GM12878 (cell line): ENCODE measurements around the gene CACNA1A.

Source experiments
- ATF7 ChIP-seq: fragments of 450-650 bp; IDR thresholded peaks from 2 replicates; pipeline ENCODE4 v1.6.1; 2016; ENCODE audit warnings: low read depth, mild to moderate bottlenecking
- BRCA1 ChIP-seq: IDR thresholded peaks from 2 replicates; pipeline ENCODE4 v1.6.1; 2011; ENCODE audit warnings: low read depth, low read length, improper control_type of control experiment
- FOS ChIP-seq: IDR thresholded peaks from 3 replicates; pipeline ENCODE4 v1.6.1; 2011; ENCODE audit warnings: borderline replicate concordance; ENCODE audit not compliant: insufficient read length; ENCODE audit errors: extremely low read depth
- FOXM1 ChIP-seq: IDR thresholded peaks from 2 replicates; pipeline ENCODE4 v1.6.1; 2012; ENCODE audit warnings: low read depth, mild to moderate bottlenecking, inconsistent platforms, low read length, moderate library complexity
- JUND ChIP-seq: IDR thresholded peaks from 2 replicates; pipeline ENCODE4 v1.6.1; 2012; ENCODE audit warnings: low read depth, mild to moderate bottlenecking, low read length, improper control_type of control experiment, moderate library complexity
- POLR2A ChIP-seq: IDR thresholded peaks from 2 replicates; pipeline ENCODE4 v1.6.1; 2011; ENCODE audit warnings: low read depth, mild to moderate bottlenecking, low read length
- SP1 ChIP-seq: IDR thresholded peaks from one replicate; pipeline ENCODE4 v1.6.1; 2011; ENCODE audit warnings: low read depth, low read length
- ZZZ3 ChIP-seq: IDR thresholded peaks from 2 replicates; pipeline ENCODE4 v1.6.1; 2011; ENCODE audit warnings: low read depth; ENCODE audit not compliant: control insufficient read depth, insufficient read length
- TF ChIP-seq, protein P1 (sequence below), 3 experiments: IDR thresholded peaks in 2 of 3; conservative IDR thresholded peaks in 1 of 3; 2 replicates each; pipeline ENCODE4 v1.5.1; 2011; ENCODE audit warnings: low read depth in 3 of 3, low read length in 3 of 3, mild to moderate bottlenecking in 3 of 3, control low read depth in 2 of 3, moderate library complexity in 2 of 3, inconsistent platforms in 1 of 3, mixed read lengths in 1 of 3; ENCODE audit not compliant: control insufficient read depth in 2 of 3, insufficient read depth in 1 of 3; ENCODE audit errors: extremely low read depth in 1 of 3
- TF ChIP-seq, protein P2 (sequence below): IDR thresholded peaks from 2 replicates; pipeline ENCODE4 v1.6.1; 2011; ENCODE audit warnings: borderline replicate concordance, low read depth, mild to moderate bottlenecking, moderate library complexity, mixed read lengths, low read length; ENCODE audit not compliant: insufficient read depth; ENCODE audit errors: extremely low read length
- TF ChIP-seq, protein P3 (sequence below): IDR thresholded peaks from 2 replicates; pipeline ENCODE4 v1.6.1; 2011; ENCODE audit warnings: low read depth, low read length, improper control_type of control experiment, borderline replicate concordance
- TF ChIP-seq, protein P4 (sequence below): IDR thresholded peaks from 2 replicates; pipeline ENCODE4 v1.6.1; 2012; ENCODE audit warnings: low read depth, low read length, improper control_type of control experiment

DNA sequence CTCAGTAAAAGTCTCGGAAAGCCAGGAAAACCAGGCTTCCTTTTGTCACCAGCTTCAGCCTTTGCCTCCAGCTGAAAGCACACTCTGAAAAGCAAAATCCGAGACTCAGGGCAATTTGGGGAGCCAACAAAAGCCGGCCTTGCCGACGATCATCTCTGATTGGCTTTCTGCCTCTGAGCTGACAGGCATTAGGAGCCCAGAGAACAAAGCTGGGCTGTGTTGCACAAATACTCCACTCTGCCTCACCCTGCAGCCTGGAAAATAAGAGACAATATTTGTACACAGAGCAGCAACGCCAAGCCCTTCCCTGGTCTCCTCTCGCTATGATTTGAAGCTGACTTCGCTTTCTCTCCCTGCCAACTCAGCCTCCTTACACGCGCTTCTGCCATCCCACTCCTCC is 46.9 kb downstream of the CACNA1A start:
- TF ChIP-seq SP1 (no peak), BRCA1 (no peak), JUND (no peak), ZZZ3 (no peak), ATF7 (no peak), FOS (no peak), POLR2A (no peak), FOXM1 (no peak)
- TF ChIP-seq, protein P1, sequence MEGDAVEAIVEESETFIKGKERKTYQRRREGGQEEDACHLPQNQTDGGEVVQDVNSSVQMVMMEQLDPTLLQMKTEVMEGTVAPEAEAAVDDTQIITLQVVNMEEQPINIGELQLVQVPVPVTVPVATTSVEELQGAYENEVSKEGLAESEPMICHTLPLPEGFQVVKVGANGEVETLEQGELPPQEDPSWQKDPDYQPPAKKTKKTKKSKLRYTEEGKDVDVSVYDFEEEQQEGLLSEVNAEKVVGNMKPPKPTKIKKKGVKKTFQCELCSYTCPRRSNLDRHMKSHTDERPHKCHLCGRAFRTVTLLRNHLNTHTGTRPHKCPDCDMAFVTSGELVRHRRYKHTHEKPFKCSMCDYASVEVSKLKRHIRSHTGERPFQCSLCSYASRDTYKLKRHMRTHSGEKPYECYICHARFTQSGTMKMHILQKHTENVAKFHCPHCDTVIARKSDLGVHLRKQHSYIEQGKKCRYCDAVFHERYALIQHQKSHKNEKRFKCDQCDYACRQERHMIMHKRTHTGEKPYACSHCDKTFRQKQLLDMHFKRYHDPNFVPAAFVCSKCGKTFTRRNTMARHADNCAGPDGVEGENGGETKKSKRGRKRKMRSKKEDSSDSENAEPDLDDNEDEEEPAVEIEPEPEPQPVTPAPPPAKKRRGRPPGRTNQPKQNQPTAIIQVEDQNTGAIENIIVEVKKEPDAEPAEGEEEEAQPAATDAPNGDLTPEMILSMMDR (IDR thresholded peaks at IDR 0.05 in 2 of 3, conservative IDR thresholded peaks at IDR 0.05 in 1 of 3; ENCODE audit: control insufficient read depth in 2 of 3, extremely low read depth in 1 of 3, insufficient read depth in 1 of 3, low read depth in 3 of 3, low read length in 3 of 3), result no peak
- TF ChIP-seq, protein P2, sequence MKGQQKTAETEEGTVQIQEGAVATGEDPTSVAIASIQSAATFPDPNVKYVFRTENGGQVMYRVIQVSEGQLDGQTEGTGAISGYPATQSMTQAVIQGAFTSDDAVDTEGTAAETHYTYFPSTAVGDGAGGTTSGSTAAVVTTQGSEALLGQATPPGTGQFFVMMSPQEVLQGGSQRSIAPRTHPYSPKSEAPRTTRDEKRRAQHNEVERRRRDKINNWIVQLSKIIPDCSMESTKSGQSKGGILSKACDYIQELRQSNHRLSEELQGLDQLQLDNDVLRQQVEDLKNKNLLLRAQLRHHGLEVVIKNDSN, result no peak
- TF ChIP-seq, protein P3, sequence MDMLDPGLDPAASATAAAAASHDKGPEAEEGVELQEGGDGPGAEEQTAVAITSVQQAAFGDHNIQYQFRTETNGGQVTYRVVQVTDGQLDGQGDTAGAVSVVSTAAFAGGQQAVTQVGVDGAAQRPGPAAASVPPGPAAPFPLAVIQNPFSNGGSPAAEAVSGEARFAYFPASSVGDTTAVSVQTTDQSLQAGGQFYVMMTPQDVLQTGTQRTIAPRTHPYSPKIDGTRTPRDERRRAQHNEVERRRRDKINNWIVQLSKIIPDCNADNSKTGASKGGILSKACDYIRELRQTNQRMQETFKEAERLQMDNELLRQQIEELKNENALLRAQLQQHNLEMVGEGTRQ, result no peak
- TF ChIP-seq, protein P4, sequence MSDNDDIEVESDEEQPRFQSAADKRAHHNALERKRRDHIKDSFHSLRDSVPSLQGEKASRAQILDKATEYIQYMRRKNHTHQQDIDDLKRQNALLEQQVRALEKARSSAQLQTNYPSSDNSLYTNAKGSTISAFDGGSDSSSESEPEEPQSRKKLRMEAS, result no peak
